Endothelial cell of umbilical vein (primary cell): ENCODE measurements around the gene TRIM7. TPM values are rescaled to one million over a fixed set of nuclear protein-coding genes. Genes with fewer than 3 reads are reported as not detected.

Experiments used
- BruUV-seq: library from RNA; stranded (reverse); fragments of 400-500 nt; replicated peaks from 2 replicates; lab custom pipeline; 2021; lab: Mats Ljungman, UMichigan
- CTCF ChIA-PET: fragments of 300-600, 350-600 bp; sonication (Branson Sonifier 250); formaldehyde crosslinking; loops from one replicate; lab custom pipeline; 2021; ENCODE audit warnings: antibody characterized with exemption, inconsistent platforms; lab: Charles Lee
- POLR2A ChIA-PET: fragments of 300-600, 350-600 bp; sonication (Branson Sonifier 250); formaldehyde crosslinking; loops from one replicate; lab custom pipeline; 2021; ENCODE audit warnings: antibody characterized with exemption, inconsistent platforms; lab: Charles Lee
- DNase-seq: peaks from one replicate; pipeline ENCODE4 v3.0.0-alpha.2; 2011; ENCODE audit warnings: low read depth, low spot score
- FAIRE-seq: peaks from 2 replicates; lab custom pipeline; 2011; peaks lifted over from hg19 to GRCh38; lab: Jason Lieb, UNC
- H2AFZ ChIP-seq: 2 replicates; pipeline ENCODE4 v1.6.0; 2012; ENCODE audit warnings: low read depth, low read length, control low read depth, inconsistent platforms
- H3K27ac ChIP-seq: 2 replicates; pipeline ENCODE4 v1.5.1; 2011; ENCODE audit warnings: low read depth, mild to moderate bottlenecking, control low read depth, low read length, moderate library complexity; ENCODE audit not compliant: insufficient read depth
- H3K27me3 ChIP-seq, 2 experiments: 2 replicates each; pipeline versions ENCODE4 v1.6.0 to v1.6.1; 2011; ENCODE audit warnings: low read length in 2 of 2, mixed read lengths in 1 of 2; ENCODE audit not compliant: control insufficient read depth in 2 of 2, insufficient read depth in 2 of 2
- H3K36me3 ChIP-seq, 2 experiments: 2 replicates in 1 of 2; 3 replicates in 1 of 2; pipeline ENCODE4 v1.5.1; 2011; ENCODE audit warnings: low read length in 2 of 2, mild to moderate bottlenecking in 1 of 2, moderate library complexity in 1 of 2; ENCODE audit not compliant: control insufficient read depth in 2 of 2, insufficient read depth in 2 of 2; ENCODE audit errors: extremely low read depth in 1 of 2
- H3K4me1 ChIP-seq: 3 replicates; pipeline ENCODE4 v1.5.1; 2011; ENCODE audit warnings: mild to moderate bottlenecking, low read length; ENCODE audit not compliant: control insufficient read depth, insufficient read depth; ENCODE audit errors: extremely low read depth
- H3K4me2 ChIP-seq: 2 replicates; pipeline ENCODE4 v1.6.1; 2011; ENCODE audit warnings: low read length, control low read depth, mixed read lengths; ENCODE audit not compliant: insufficient read depth
- H3K4me3 ChIP-seq, 3 experiments: fragments of 200-600 bp in 1 of 3; sonication (generic), shearing (Covaris generic) in 1 of 3; replicated peaks in 1 of 3; 2 replicates each; pipeline ENCODE4 v1.5.1; 2011 to 2016; ENCODE audit warnings: control low read depth in 3 of 3, low read length in 3 of 3, mild to moderate bottlenecking in 2 of 3, inconsistent platforms in 1 of 3, low read depth in 1 of 3, moderate library complexity in 1 of 3; ENCODE audit not compliant: insufficient read depth in 1 of 3
- H3K79me2 ChIP-seq: 2 replicates; pipeline ENCODE4 v1.6.0; 2012; ENCODE audit warnings: low read length, inconsistent platforms; ENCODE audit not compliant: control insufficient read depth, insufficient read depth
- H3K9ac ChIP-seq: replicated peaks from 2 replicates; pipeline ENCODE3; 2011; ENCODE audit warnings: low read length, control low read depth; ENCODE audit not compliant: insufficient read depth; ENCODE audit errors: extremely low read depth
- H3K9me1 ChIP-seq: replicated peaks from 3 replicates; pipeline ENCODE4 v1.6.0; 2011; ENCODE audit warnings: mild to moderate bottlenecking, low read length; ENCODE audit not compliant: control insufficient read depth, insufficient read depth; ENCODE audit errors: extremely low read depth
- H3K9me3 ChIP-seq: replicated peaks from 2 replicates; pipeline ENCODE4 v1.5.1; 2012; ENCODE audit warnings: low read length, inconsistent platforms; ENCODE audit not compliant: control insufficient read depth, insufficient read depth
- H4K20me1 ChIP-seq: replicated peaks from 2 replicates; pipeline ENCODE3; 2011; ENCODE audit warnings: mild to moderate bottlenecking, low read length; ENCODE audit not compliant: control insufficient read depth, insufficient read depth; ENCODE audit errors: extremely low read depth
- CTCF ChIP-seq, 2 donors: IDR thresholded peaks; 1 replicate in 1 of 2; 2 replicates in 1 of 2; pipeline ENCODE4 v1.5.1; 2011; ENCODE audit warnings: low read length in 2 of 2, mild to moderate bottlenecking in 2 of 2, moderate library complexity in 2 of 2, control low read depth in 1 of 2, inconsistent platforms in 1 of 2, low read depth in 1 of 2; ENCODE audit not compliant: insufficient read depth in 1 of 2; ENCODE audit errors: extremely low read depth in 1 of 2
- EZH2 ChIP-seq: IDR thresholded peaks from 2 replicates; pipeline ENCODE4 v1.6.1; 2012; ENCODE audit warnings: borderline replicate concordance, low read depth, mild to moderate bottlenecking, moderate library complexity, low read length, inconsistent platforms; ENCODE audit not compliant: severe bottlenecking
- FOS ChIP-seq: IDR thresholded peaks from 2 replicates; pipeline ENCODE4 v1.6.1; 2011; ENCODE audit warnings: mild to moderate bottlenecking, low read length, moderate library complexity, borderline replicate concordance; ENCODE audit not compliant: insufficient read depth
- GATA2 ChIP-seq: IDR thresholded peaks from 2 replicates; pipeline ENCODE4 v1.7.0; 2011; ENCODE audit warnings: low read depth, mild to moderate bottlenecking, moderate library complexity, mixed read lengths, low read length; ENCODE audit not compliant: insufficient read length, insufficient read depth
- JUN ChIP-seq: IDR thresholded peaks from 2 replicates; pipeline ENCODE4 v1.6.1; 2011; ENCODE audit warnings: borderline replicate concordance, low read depth; ENCODE audit not compliant: insufficient read length, insufficient read depth
- MAX ChIP-seq: IDR thresholded peaks from 2 replicates; pipeline ENCODE4 v1.6.1; 2011; ENCODE audit not compliant: insufficient read depth, insufficient read length
- MYC ChIP-seq: IDR thresholded peaks from one replicate; pipeline ENCODE4 v1.6.1; 2011; ENCODE audit warnings: mild to moderate bottlenecking, low read depth, low read length
- POLR2A ChIP-seq: IDR thresholded peaks from 2 replicates; pipeline ENCODE4 v1.6.1; 2012; ENCODE audit warnings: low read depth, mild to moderate bottlenecking, control low read depth, low read length
- POLR2AphosphoS5 ChIP-seq: IDR thresholded peaks from 2 replicates; pipeline ENCODE4 v1.6.1; 2012; ENCODE audit warnings: low read depth, mild to moderate bottlenecking, control low read depth, low read length, moderate library complexity; ENCODE audit not compliant: insufficient read depth
- dilution Hi-C: fragments of 300-500 bp; cut with MboI; formaldehyde crosslinking; loops from one replicate; pipeline ENCODE4 v1.15.0; 2019; ENCODE audit warnings: low sequenced_read_pairs; ENCODE audit not compliant: extremely low pct_ligation_motif_present
- intact Hi-C: fragments of 100-400 bp; cut with micrococcal nuclease; formaldehyde crosslinking; loops from one replicate; pipeline ENCODE4 v1.10.0; 2022
- polyA plus RNA-seq, 4 experiments: library from polyadenylated mRNA; depleted of rRNA in 3 of 4; stranded (reverse) in 3 of 4; unstranded in 1 of 4; fragments of >200 nt; gene quantifications; 2 replicates each; pipeline versions ENCODE4 v1.2.1 to v1.2.3, GENCODE V29; 2011 to 2012; ENCODE audit warnings: missing spikeins in 1 of 4
- total RNA-seq: library from RNA; stranded (reverse); gene quantifications from 2 replicates; pipeline ENCODE4 v1.2.3, GENCODE V29; 2021

TRIM7 gene
- total and polyA plus RNA-seq, 2 donors (not counting 3 experiments of a cell fraction or from before 2014, with no cell fraction given) = 2.7 to 3.4 TPM

- FAIRE-seq = no peak
- CTCF ChIA-PET = no interaction called here
Measured at GRCh38 chr5:181229996-181230395, 25.0 kb upstream of the TRIM7 start.

More at GRCh38 chr5:181229996-181230395, 25.0 kb upstream of the TRIM7 start:
- H3K27ac ChIP-seq = no peak overlapping the region
- no peaks in the 10 kb centered on the region for H3K9me1 ChIP-seq
- H2AFZ ChIP-seq = no peak overlapping the region
- H3K9me3 ChIP-seq = no peaks in the 10 kb centered on the region
- H3K79me2 ChIP-seq = peaks cover 4% of the 10 kb centered on the region
- no peaks in the 10 kb centered on the region for H3K27me3 ChIP-seq
- no peak overlapping the region for H3K9ac ChIP-seq
- POLR2A ChIA-PET = no interaction called here
- no peak for DNase-seq
- no peak overlapping the region for H3K4me2 ChIP-seq
- intact Hi-C loops = no loop called here
- no peak for TF ChIP-seq GATA2
- no peak for TF ChIP-seq EZH2
- TF ChIP-seq CTCF (IDR thresholded peaks at IDR 0.05; ENCODE audit: extremely low read depth in 1 of 2, insufficient read depth in 1 of 2, low read depth in 1 of 2, low read length in 2 of 2) = no peak
- TF ChIP-seq MYC = no peak
- TF ChIP-seq POLR2AphosphoS5 = no peak
- TF ChIP-seq FOS = no peak
- TF ChIP-seq MAX = no peak
- TF ChIP-seq POLR2A = no peak
- no peak for TF ChIP-seq JUN
- no peaks in the 10 kb centered on the region for H4K20me1 ChIP-seq
- H3K4me3 ChIP-seq = no peak overlapping the region
- dilution Hi-C loops = no loop called here
- no TSS peak for BruUV-seq
- H3K36me3 ChIP-seq = peaks cover 0 to 18% of the 10 kb centered on the region in 2 experiments
- H3K4me1 ChIP-seq = peaks cover 2% of the 10 kb centered on the region
